NCI-H187 (cell line): ENCODE results near the gene MGLL.
A peak's percentile ranks its signal among the peaks of the same experiment; 100 is the strongest.

ENCODE experiments used
- DNase-seq, 2 experiments: peaks; one replicate each; lab custom pipeline; 2025; lab: John Stamatoyannopoulos, UW

Gene MGLL

GRCh38 chr3:127835993-127836882 is 13.9 kb upstream of the MGLL start:
- DNase-seq = no peak

- DNase-seq = no peak
Observed at GRCh38 chr3:127834771-127835170, 12.5 kb upstream of the MGLL start.

GRCh38 chr3:127833281-127834032 is 11.1 kb upstream of the MGLL start:
- DNase-seq = no peak

GRCh38 chr3:127831723-127832172 is 9.4 kb upstream of the MGLL start:
- peak in 1 of 2 experiments; percentile 12 for DNase-seq

GRCh38 chr3:127829537-127829936 is 7.2 kb upstream of the MGLL start:
- no peak for DNase-seq

GRCh38 chr3:127827808-127828207 is 5.5 kb upstream of the MGLL start:
- DNase-seq = no peak

- no peak for DNase-seq
Observed at GRCh38 chr3:127825756-127826155, 3.4 kb upstream of the MGLL start.

GRCh38 chr3:127824151-127824825 is 2.0 kb upstream of the MGLL start:
- no peak for DNase-seq

GRCh38 chr3:127823426-127823857 is 1.1 kb upstream of the MGLL start:
- DNase-seq = no peak

GRCh38 chr3:127822682-127823425 is 539 bp upstream of the MGLL start:
- no peak for DNase-seq

- no peak for DNase-seq
Observed at GRCh38 chr3:127821394-127821793, 921 bp downstream of the MGLL start.

GRCh38 chr3:127820826-127821313 is 1.4 kb downstream of the MGLL start:
- DNase-seq = peak; percentile 32 to 33

GRCh38 chr3:127820221-127820825 is 2.0 kb downstream of the MGLL start:
- DNase-seq = no peak

GRCh38 chr3:127819656-127820055 is 2.7 kb downstream of the MGLL start:
- DNase-seq = no peak

- DNase-seq = no peak
Observed at GRCh38 chr3:127819086-127819485, 3.2 kb downstream of the MGLL start.

GRCh38 chr3:127817406-127817841 is 4.9 kb downstream of the MGLL start:
- no peak for DNase-seq

GRCh38 chr3:127816783-127817405 is 5.4 kb downstream of the MGLL start:
- no peak for DNase-seq

- no peak for DNase-seq
Observed at GRCh38 chr3:127815641-127816605, 6.4 kb downstream of the MGLL start.

GRCh38 chr3:127815001-127815400 is 7.3 kb downstream of the MGLL start:
- DNase-seq = no peak
